ENCODE measurements around the gene FKRP. TPM values are rescaled to one million over a fixed set of nuclear protein-coding genes. Genes with fewer than 3 reads are reported as not detected.

The FKRP gene
- polyA plus RNA-seq, 2 of the 4 experiments (the other 2 are of a cell fraction), result 14.7 to 18.8 TPM

- H3K4me3 ChIP-seq, result peak overlapping the region; percentile 98; the same call in 2 of the 3 replicates
- FAIRE-seq, result no peak
- H3K4me1 ChIP-seq, result peaks cover 17% of the 10 kb centered on the region
- ChIA-PET CTCF (interaction anchor here (1.1 to 12.9 kb wide), 12 partner anchors 10 to 247 kb away, joined by 3 to 205 read pairs (median 7); no protein-coding TSS in a partner anchor), POLR2A (no interaction called here)
- H3K4me2 ChIP-seq, result peak overlapping the region; percentile 95
- no peak overlapping the region for H3K27ac ChIP-seq
- DNase-seq (ENCODE audit: low read depth in 1 of 2, low spot score in 1 of 2), result no peak
- 90% methylated on average over 12 of the region's 12 CpGs for WGBS (ENCODE audit: missing lambda C conversion rate)
- no peak for TF ChIP-seq FOXS1 (CRISPR knock-in tag; IDR thresholded peaks at IDR 0.05)
- TF ChIP-seq ESRRA (IDR thresholded peaks at IDR 0.05; ENCODE audit: borderline replicate concordance, low read length), result no peak
- TF ChIP-seq E2F6 (IDR thresholded peaks at IDR 0.05; ENCODE audit: borderline replicate concordance, low read depth), result no peak
- TF ChIP-seq POLR2A (IDR thresholded peaks at IDR 0.05; ENCODE audit: low read length), result no peak
- no peaks in the 10 kb centered on the region for H3K9me3 ChIP-seq
- no peak for ATAC-seq
These were observed 1.7 kb upstream of the FKRP start for GRCh38 chr19:46744005-46744691.

GRCh38 chr19:46745030-46745429, 827 bp upstream of the FKRP start:
- H3K4me3 ChIP-seq, result peak overlapping the region; percentile 98
- H3K9me3 ChIP-seq, result no peaks in the 10 kb centered on the region
- FAIRE-seq (no peak), ATAC-seq (peak in 1 of 2 experiments; percentile 13; a peak in 3 of 6 replicates), DNase-seq (ENCODE audit: low read depth in 1 of 2, low spot score in 1 of 2) (no peak)
- WGBS (ENCODE audit: missing lambda C conversion rate), result 20% methylated on average over 8 of the region's 8 CpGs
- H3K4me1 ChIP-seq, result peaks cover 17% of the 10 kb centered on the region
- CTCF ChIA-PET, result interaction anchor here (1.1 to 12.9 kb wide), 11 partner anchors 9 to 246 kb away, joined by 3 to 205 read pairs (median 7); no protein-coding TSS in a partner anchor
- H3K27ac ChIP-seq, result peak overlapping the region; percentile 99 to 100
- H3K4me2 ChIP-seq, result peak overlapping the region; percentile 95
- TF ChIP-seq FOXS1 (CRISPR knock-in tag; IDR thresholded peaks at IDR 0.05), result no peak
- no peak for TF ChIP-seq CBX2 (IDR thresholded peaks at IDR 0.05; ENCODE audit: borderline replicate concordance, low read depth)
- no peak for TF ChIP-seq CEBPB (IDR thresholded peaks at IDR 0.05)
- TF ChIP-seq PBX3 (IDR thresholded peaks at IDR 0.05), result no peak
- TF ChIP-seq REST (IDR thresholded peaks at IDR 0.05), result no peak
- TF ChIP-seq HEYL (CRISPR knock-in tag; IDR thresholded peaks at IDR 0.05), result no peak
- POLR2A ChIA-PET, result interaction anchor here (0.6 kb wide), 1 partner anchor 24 kb away, joined by 3 read pairs; no protein-coding TSS in a partner anchor

- ATAC-seq, result peak; percentile 37 to 63
- TF ChIP-seq POLR2A (IDR thresholded peaks at IDR 0.05; ENCODE audit: low read length), result peak; percentile 51
- TF ChIP-seq USF2 (IDR thresholded peaks at IDR 0.05), result no peak
- no peak for TF ChIP-seq ATOH8 (CRISPR knock-in tag; IDR thresholded peaks at IDR 0.05; ENCODE audit: low read depth)
- no peak for TF ChIP-seq HOXA7 (CRISPR knock-in tag; IDR thresholded peaks at IDR 0.05)
- TF ChIP-seq JUN (IDR thresholded peaks at IDR 0.05), result peak; percentile 73 to 85; a peak in 3 of 5 replicates
- TF ChIP-seq MAZ (IDR thresholded peaks at IDR 0.05; ENCODE audit: borderline replicate concordance, low read depth, low read length), result peak; percentile 94; the same call in 1 of the 2 replicates
- no peak for TF ChIP-seq GATA3 (IDR thresholded peaks at IDR 0.05; ENCODE audit: borderline replicate concordance)
- TF ChIP-seq RCOR1 (IDR thresholded peaks at IDR 0.05; ENCODE audit: low read depth, low read length), result peak; percentile 11; the same call in 1 of the 2 replicates
- 0 out of 2 replicates have a peak, but pooled peaks have one; percentile 10 for TF ChIP-seq KDM1A (IDR thresholded peaks at IDR 0.05; ENCODE audit: low read depth)
- no peak for TF ChIP-seq NFE2L2 (conservative IDR thresholded peaks at IDR 0.05; ENCODE audit: low read length)
- peak; percentile 89; the same call in 1 of the 3 replicates for TF ChIP-seq BCL3 (IDR thresholded peaks at IDR 0.05)
- H3K4me1 ChIP-seq, result peaks cover 17% of the 10 kb centered on the region
- peak within 1 kb of the TSS; percentile 95 for H3K4me2 ChIP-seq
- 12% methylated on average over 6 of the region's 74 CpGs for WGBS (ENCODE audit: missing lambda C conversion rate)
- no peak for FAIRE-seq
- CTCF ChIA-PET, result interaction anchor here (0.6 to 28.2 kb wide), 7 partner anchors 8 to 270 kb away, joined by 3 to 1222 read pairs (median 12); partner anchors contain the start of gene AP2S1
- POLR2A ChIA-PET, result no interaction called here
- H3K4me3 ChIP-seq, result peak within 1 kb of the TSS; percentile 98
- no peaks in the 10 kb centered on the region for H3K9me3 ChIP-seq
- H3K27ac ChIP-seq, result peak within 1 kb of the TSS; percentile 99 to 100
- DNase-seq (ENCODE audit: low read depth in 1 of 2, low spot score in 1 of 2), result peak in 1 of 2 experiments; percentile 94
These were observed 612 bp downstream of the FKRP start, which contains the start of gene STRN4 for GRCh38 chr19:46746281-46747057. Gene STRN4, minus strand, starts transcription at chr19:46746450. Its CDS starts 20 bp downstream, at chr19:46746430.

Measured in A549 (cell line).